Stimulated activated CD4-positive, alpha-beta T cell treated with anti-CD3 and anti-CD28 coated beads, Interleukin-1b, Interleukin-23, amount 100 ng/mL, for 4 hours (primary cell): Measurements from ENCODE around the gene FAM3B.
"Not testable (repeated sequence)": the region's sequence is repeated elsewhere in the genome, so short reads cannot be mapped to it uniquely, and the experiment has no call there.

Experiments used
- DNase-seq, 2 donors: peaks; one replicate each; pipeline ENCODE4 v3.0.0-alpha.2; 2020; ENCODE audit warnings: low read depth in 2 of 2

Gene FAM3B

GRCh38 chr21:41316200-41317062 lies at the start of gene FAM3B:
Gene FAM3B (plus strand): TSS chr21:41316801. CDS start chr21:41316880, 79 bp downstream.
- no peak for DNase-seq

- no peak for DNase-seq
Measured at GRCh38 chr21:41267346-41267745, 49.3 kb upstream of the FAM3B start.

GRCh38 chr21:41269535-41269934 lies 47.1 kb upstream of the FAM3B start:
- DNase-seq: no peak

- no peak for DNase-seq
Measured at GRCh38 chr21:41277196-41277595, 39.4 kb upstream of the FAM3B start.

- no peak for DNase-seq
Measured at GRCh38 chr21:41277846-41278245, 38.8 kb upstream of the FAM3B start.

- no peak for DNase-seq
Measured at GRCh38 chr21:41280115-41280919, 36.3 kb upstream of the FAM3B start.

GRCh38 chr21:41282412-41282811 lies 34.2 kb upstream of the FAM3B start:
- DNase-seq: no peak

GRCh38 chr21:41283211-41283818 lies 33.3 kb upstream of the FAM3B start:
- peak in 1 of 2 donors; percentile 43 for DNase-seq

- DNase-seq: no peak
Measured at GRCh38 chr21:41289431-41289830, 27.2 kb upstream of the FAM3B start.

GRCh38 chr21:41290106-41290799 lies 26.3 kb upstream of the FAM3B start:
- DNase-seq: no peak

- no peak for DNase-seq
Measured at GRCh38 chr21:41294548-41295231, 21.9 kb upstream of the FAM3B start.

- no peak for DNase-seq
Measured at GRCh38 chr21:41295721-41296254, 20.8 kb upstream of the FAM3B start.

GRCh38 chr21:41302976-41303375 lies 13.6 kb upstream of the FAM3B start:
- no peak for DNase-seq

- DNase-seq: no peak
Measured at GRCh38 chr21:41304068-41304720, 12.4 kb upstream of the FAM3B start.

- DNase-seq: no peak
Measured at GRCh38 chr21:41307219-41307618, 9.4 kb upstream of the FAM3B start.

- DNase-seq: not testable (repeated sequence)
Measured at GRCh38 chr21:41313285-41314164, 3.1 kb upstream of the FAM3B start.

GRCh38 chr21:41315726-41316125 lies 875 bp upstream of the FAM3B start:
- no peak for DNase-seq

- no peak for DNase-seq
Measured at GRCh38 chr21:41317063-41317392, 427 bp downstream of the FAM3B start.

- DNase-seq: no peak
Measured at GRCh38 chr21:41317458-41317857, 857 bp downstream of the FAM3B start.

GRCh38 chr21:41318218-41318617 lies 1.6 kb downstream of the FAM3B start:
- DNase-seq: no peak
